Breast epithelium (tissue), 4 donors: Measurements from ENCODE around the gene CFH. TPM values are rescaled to one million over a fixed set of nuclear protein-coding genes. Genes with fewer than 3 reads are reported as not detected.
"Not testable (repeated sequence)": the region's sequence is repeated elsewhere in the genome, so short reads cannot be mapped to it uniquely, and the experiment has no call there.

Experiments used
- DNase-seq, 2 donors: peaks; one replicate each; pipeline ENCODE4 v3.0.0-alpha.2; 2019; ENCODE audit warnings: low spot score in 2 of 2
- H3K27ac ChIP-seq, 2 donors: fragments of 200-600 bp; sonication (generic) in 1 of 2; one replicate each; pipeline ENCODE4 v1.5.1; 2016 to 2019; ENCODE audit warnings: mild to moderate bottlenecking in 1 of 2
- H3K27me3 ChIP-seq, 2 donors: fragments of 200-600 bp; sonication (generic) in 1 of 2; one replicate each; pipeline versions ENCODE4 v1.5.1 to v1.6.0; 2017 to 2019; ENCODE audit warnings: control low read depth in 1 of 2, mild to moderate bottlenecking in 1 of 2
- H3K36me3 ChIP-seq: fragments of 200-600 bp; one replicate; pipeline ENCODE4 v1.5.1; 2019
- H3K4me1 ChIP-seq, 2 donors: fragments of 200-600 bp; sonication (generic); one replicate each; pipeline ENCODE4 v1.5.1; 2016 to 2019; ENCODE audit warnings: control low read depth in 1 of 2
- H3K4me3 ChIP-seq, 3 donors: fragments of 200-600 bp; sonication (generic); 1 replicate in 2 of 3; 2 replicates in 1 of 3; pipeline ENCODE4 v1.5.1; 2016 to 2019; ENCODE audit warnings: mild to moderate bottlenecking in 3 of 3, moderate library complexity in 2 of 3
- H3K9me3 ChIP-seq, 2 donors: fragments of 200-600 bp; sonication (generic) in 1 of 2; one replicate each; pipeline ENCODE4 v1.5.1; 2016 to 2019; ENCODE audit warnings: control low read depth in 1 of 2
- POLR2A ChIP-seq: fragments of 450-650 bp; IDR thresholded peaks from one replicate; pipeline ENCODE4 v1.6.1; 2016; ENCODE audit warnings: antibody characterized with exemption, mild to moderate bottlenecking, moderate library complexity
- POLR2AphosphoS5 ChIP-seq, 3 donors: sonication (generic); formaldehyde crosslinking; IDR thresholded peaks; one replicate each; pipeline ENCODE4 v1.6.1; 2017; ENCODE audit warnings: antibody characterized with exemption in 3 of 3
- intact Hi-C: fragments of 100-400 bp; cut with DNase I; formaldehyde crosslinking; loops from one replicate; pipeline ENCODE4 v1.15.1; 2023; ENCODE audit warnings: low total_unique reads
- total RNA-seq, 3 donors: library from RNA; depleted of rRNA; stranded (reverse); fragments of >200 nt; gene quantifications; one replicate each; pipeline ENCODE4 v1.1.0, GENCODE V29; 2016
- TF ChIP-seq, protein P1 (sequence below), 3 donors: fragments of 450-650 bp; IDR thresholded peaks; one replicate each; pipeline ENCODE4 v1.5.1; 2016 to 2017; ENCODE audit warnings: antibody characterized with exemption in 3 of 3, mild to moderate bottlenecking in 3 of 3, moderate library complexity in 3 of 3

Gene CFH
- total RNA-seq, 3 donors from 2014 or later = 59.7 to 266 (median 82.3) TPM

GRCh38 chr1:196734006-196734405 is 82.2 kb downstream of the CFH start:
- intact Hi-C loops = no loop called here
- H3K9me3 ChIP-seq = peaks cover 10 to 13% of the 10 kb centered on the region in 2 donors
- H3K4me1 ChIP-seq = no peaks in the 10 kb centered on the region
- H3K4me3 ChIP-seq = no peak overlapping the region
- TF ChIP-seq POLR2AphosphoS5 (IDR thresholded peaks at IDR 0.05) (no peak), POLR2A (no peak)
- TF ChIP-seq, protein P1, sequence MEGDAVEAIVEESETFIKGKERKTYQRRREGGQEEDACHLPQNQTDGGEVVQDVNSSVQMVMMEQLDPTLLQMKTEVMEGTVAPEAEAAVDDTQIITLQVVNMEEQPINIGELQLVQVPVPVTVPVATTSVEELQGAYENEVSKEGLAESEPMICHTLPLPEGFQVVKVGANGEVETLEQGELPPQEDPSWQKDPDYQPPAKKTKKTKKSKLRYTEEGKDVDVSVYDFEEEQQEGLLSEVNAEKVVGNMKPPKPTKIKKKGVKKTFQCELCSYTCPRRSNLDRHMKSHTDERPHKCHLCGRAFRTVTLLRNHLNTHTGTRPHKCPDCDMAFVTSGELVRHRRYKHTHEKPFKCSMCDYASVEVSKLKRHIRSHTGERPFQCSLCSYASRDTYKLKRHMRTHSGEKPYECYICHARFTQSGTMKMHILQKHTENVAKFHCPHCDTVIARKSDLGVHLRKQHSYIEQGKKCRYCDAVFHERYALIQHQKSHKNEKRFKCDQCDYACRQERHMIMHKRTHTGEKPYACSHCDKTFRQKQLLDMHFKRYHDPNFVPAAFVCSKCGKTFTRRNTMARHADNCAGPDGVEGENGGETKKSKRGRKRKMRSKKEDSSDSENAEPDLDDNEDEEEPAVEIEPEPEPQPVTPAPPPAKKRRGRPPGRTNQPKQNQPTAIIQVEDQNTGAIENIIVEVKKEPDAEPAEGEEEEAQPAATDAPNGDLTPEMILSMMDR (IDR thresholded peaks at IDR 0.05) = no peak
- no peak overlapping the region for H3K27ac ChIP-seq
- no peaks in the 10 kb centered on the region for H3K27me3 ChIP-seq
- H3K36me3 ChIP-seq = no peaks in the 10 kb centered on the region
- no peak for DNase-seq

- TF ChIP-seq, protein P1 (IDR thresholded peaks at IDR 0.05) = no peak
- TF ChIP-seq POLR2A (no peak), POLR2AphosphoS5 (IDR thresholded peaks at IDR 0.05) (no peak)
- H3K4me3 ChIP-seq = no peak overlapping the region
- intact Hi-C loops = no loop called here
- no peak for DNase-seq
- no peaks in the 10 kb centered on the region for H3K36me3 ChIP-seq
- H3K9me3 ChIP-seq = peaks cover 10 to 16% of the 10 kb centered on the region in 2 donors
- H3K27ac ChIP-seq = no peak overlapping the region
- no peaks in the 10 kb centered on the region for H3K4me1 ChIP-seq
- no peaks in the 10 kb centered on the region for H3K27me3 ChIP-seq
These were observed 82.6 kb downstream of the CFH start for GRCh38 chr1:196734460-196734859.

- TF ChIP-seq POLR2AphosphoS5 (IDR thresholded peaks at IDR 0.05) = no peak
- TF ChIP-seq POLR2A = no peak
- TF ChIP-seq, protein P1 (IDR thresholded peaks at IDR 0.05) = no peak
- Histone ChIP-seq H3K36me3 (no peaks in the 10 kb centered on the region), H3K4me3 (no peak overlapping the region), H3K27ac (no peak overlapping the region), H3K9me3 (peaks cover 10 to 21% of the 10 kb centered on the region in 2 donors), H3K27me3 (no peaks in the 10 kb centered on the region), H3K4me1 (no peaks in the 10 kb centered on the region)
- intact Hi-C loops = no loop called here
- DNase-seq = no peak
These were observed 86.9 kb downstream of the CFH start for GRCh38 chr1:196738730-196739129.

GRCh38 chr1:196743244-196743643 is 91.4 kb downstream of the CFH start:
- H3K27ac ChIP-seq, H3K4me3 ChIP-seq, DNase-seq, H3K36me3 ChIP-seq, intact Hi-C loops, H3K27me3 ChIP-seq, H3K4me1 ChIP-seq: not testable (repeated sequence)
- H3K9me3 ChIP-seq = peaks cover 7 to 16% of the 10 kb centered on the region in 2 donors

- H3K4me3 ChIP-seq, H3K4me1 ChIP-seq, intact Hi-C loops, H3K36me3 ChIP-seq, H3K27me3 ChIP-seq, DNase-seq, H3K9me3 ChIP-seq, H3K27ac ChIP-seq: not testable (repeated sequence)
These were observed 113.3 kb downstream of the CFH start for GRCh38 chr1:196765019-196765740.

DNA sequence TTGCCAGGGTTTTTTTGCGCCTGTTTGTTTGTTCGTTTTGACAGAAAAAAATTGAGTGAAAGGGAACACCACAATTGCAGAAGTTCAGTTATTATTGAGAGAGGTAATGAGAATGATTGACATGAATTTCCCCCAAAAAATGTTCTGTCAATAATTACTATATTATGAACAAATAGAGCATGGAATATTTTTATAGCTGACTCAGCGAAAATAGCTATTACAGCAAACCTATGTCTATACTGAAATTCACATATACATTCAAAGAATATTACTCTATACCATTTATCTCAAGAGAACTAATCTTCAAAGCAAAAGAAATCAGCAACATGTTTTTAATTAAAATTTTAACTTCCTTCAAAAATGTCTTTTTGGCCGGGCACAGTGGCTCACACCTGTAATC is 118.0 kb downstream of the CFH start:
- intact Hi-C loops, H3K4me3 ChIP-seq, H3K27me3 ChIP-seq, H3K9me3 ChIP-seq, H3K4me1 ChIP-seq, H3K27ac ChIP-seq, H3K36me3 ChIP-seq, DNase-seq: not testable (repeated sequence)

DNA sequence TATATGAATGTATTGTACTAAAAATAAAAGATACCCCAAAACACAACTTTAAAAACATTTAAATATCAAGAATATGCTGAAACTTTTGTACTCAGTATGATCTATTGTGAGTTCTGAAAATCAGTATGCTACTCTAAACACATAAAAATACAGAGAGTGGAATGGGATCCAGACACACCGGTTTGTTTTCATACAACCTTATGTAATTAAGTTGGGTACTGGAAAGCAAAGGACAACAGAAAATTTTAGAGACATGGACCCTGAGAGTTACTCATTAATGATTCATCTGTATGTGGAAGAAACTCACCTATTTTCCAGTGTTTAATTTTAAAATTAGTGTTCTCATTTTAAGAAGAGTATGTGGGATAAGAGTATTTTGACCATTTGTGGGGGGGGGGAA is 121.9 kb downstream of the CFH start:
- Histone ChIP-seq H3K27ac (no peak overlapping the region), H3K36me3 (no peaks in the 10 kb centered on the region), H3K9me3 (no peaks in the 10 kb centered on the region), H3K27me3 (no peaks in the 10 kb centered on the region), H3K4me3 (no peak overlapping the region), H3K4me1 (no peaks in the 10 kb centered on the region)
- no peak for DNase-seq
- TF ChIP-seq, protein P1 (IDR thresholded peaks at IDR 0.05) = no peak
- TF ChIP-seq POLR2A (no peak), POLR2AphosphoS5 (IDR thresholded peaks at IDR 0.05) (no peak)
- intact Hi-C loops = no loop called here
